Muscle of back (tissue), 11 donors: ENCODE measurements around the gene CACNA1C. TPM values are rescaled to one million over a fixed set of nuclear protein-coding genes. Genes with fewer than 3 reads are reported as not detected.

ENCODE experiments used
- DNase-seq, 3 donors: peaks; one replicate each; pipeline versions ENCODE4 v3.0.0 to v3.0.0-alpha.2; 2013
- polyA plus RNA-seq, 10 donors: library from polyadenylated mRNA; unstranded; fragments of 120-200 nt; gene quantifications; one replicate each; pipeline ENCODE4 v1.2.1, GENCODE V29; 2013; ENCODE audit not compliant: insufficient read length in 10 of 10

CACNA1C gene
- polyA plus RNA-seq, 10 donors: 2.2 to 5.8 (median 3.5) TPM

DNA sequence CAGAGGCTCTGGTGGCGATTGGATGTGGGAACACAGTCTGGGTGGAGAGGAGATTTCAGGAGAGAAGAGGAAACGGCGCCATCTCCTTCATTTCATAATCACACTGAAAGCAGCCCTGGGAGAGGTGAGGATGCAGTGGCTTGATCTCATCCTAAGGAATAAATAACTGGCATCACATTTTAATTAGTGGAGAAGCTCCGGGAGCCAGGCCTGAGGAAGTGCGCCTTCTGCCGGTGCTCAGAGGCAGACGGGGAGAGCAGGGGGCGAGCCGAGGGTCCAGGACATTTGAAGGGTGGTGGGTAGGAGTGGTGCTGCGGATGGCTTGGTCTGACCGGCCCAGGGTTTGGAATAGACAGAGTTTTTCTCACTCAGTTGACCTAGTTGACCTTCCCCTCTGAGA, 265.0 kb downstream of the CACNA1C start:
- DNase-seq: no peak

DNA sequence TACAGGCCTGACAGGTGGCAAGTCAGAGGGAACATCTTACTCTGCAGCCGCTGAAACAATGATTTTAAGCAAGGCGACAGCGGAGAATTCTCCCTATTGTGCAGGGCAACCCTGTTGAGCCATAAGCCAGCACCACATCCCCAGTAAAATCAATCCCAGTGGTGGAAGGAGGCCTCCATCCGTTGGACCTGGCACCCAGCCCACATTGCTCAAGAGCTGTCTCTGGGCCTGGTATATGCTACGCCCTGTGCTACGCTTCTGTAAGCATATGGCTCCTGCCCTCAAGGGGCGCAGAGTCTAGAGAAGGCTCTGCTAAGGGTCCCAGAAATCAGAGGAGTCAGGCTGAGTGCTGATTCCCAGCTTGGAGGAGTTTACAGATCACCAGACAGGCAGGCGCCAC, 265.5 kb downstream of the CACNA1C start:
- DNase-seq: no peak

DNA sequence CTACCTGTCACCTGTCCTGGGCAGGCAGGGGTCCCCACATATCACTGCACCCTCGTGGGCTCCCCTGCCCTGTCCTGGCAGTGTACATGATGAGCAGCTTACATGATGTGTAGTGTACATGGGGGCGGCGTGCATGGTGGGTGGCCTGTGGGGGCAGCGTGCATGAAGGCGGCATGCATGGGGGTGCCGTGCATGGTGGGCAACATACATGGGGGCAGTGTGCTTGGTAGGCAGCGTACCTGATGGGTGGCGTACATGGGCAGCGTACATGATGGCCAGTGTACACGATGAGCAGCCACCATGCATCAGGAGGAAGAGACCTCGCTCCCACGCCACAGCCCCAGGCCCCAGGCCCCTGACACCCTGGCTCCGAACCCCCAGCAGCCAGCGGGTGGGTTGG, 266.3 kb downstream of the CACNA1C start:
- no peak for DNase-seq

DNA sequence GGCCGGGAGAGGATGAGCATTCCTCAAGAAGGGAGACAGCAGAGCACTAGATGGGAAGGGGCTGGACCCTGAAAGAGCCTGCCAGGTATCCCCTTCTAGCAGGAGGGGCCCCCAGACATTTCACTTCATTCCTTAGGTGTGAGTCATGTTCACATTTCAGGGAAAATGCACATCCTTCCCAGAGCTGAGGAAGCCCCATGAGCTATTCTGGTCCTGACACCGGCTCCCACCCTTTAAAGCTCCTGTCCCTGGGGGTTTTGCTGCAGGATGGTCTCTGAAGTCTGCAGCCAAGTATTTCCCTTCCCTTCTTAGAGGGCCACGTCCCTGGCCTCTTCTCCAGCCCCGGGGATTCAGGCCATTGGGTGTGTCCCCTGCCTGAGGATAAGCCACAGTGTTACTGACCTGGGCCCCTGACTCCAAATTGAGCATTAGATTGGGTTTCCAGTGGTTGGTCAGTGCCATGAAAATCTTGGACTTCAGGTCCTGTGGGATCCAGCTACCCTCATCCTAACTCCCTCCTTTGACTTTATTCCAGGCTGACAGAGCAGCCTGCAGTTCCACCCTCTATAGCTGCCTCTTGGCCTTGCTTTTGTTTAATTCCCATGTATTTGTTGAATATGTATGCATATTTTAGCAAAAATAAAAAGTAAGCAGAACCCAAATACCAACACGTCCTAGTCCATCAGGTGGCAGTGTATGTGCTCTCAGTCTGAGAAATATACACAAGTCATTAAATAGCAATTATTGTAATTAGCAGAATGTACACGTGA, 267.1 kb downstream of the CACNA1C start:
- peak in 2 of 3 donors; percentile 65 to 73 for DNase-seq

DNA sequence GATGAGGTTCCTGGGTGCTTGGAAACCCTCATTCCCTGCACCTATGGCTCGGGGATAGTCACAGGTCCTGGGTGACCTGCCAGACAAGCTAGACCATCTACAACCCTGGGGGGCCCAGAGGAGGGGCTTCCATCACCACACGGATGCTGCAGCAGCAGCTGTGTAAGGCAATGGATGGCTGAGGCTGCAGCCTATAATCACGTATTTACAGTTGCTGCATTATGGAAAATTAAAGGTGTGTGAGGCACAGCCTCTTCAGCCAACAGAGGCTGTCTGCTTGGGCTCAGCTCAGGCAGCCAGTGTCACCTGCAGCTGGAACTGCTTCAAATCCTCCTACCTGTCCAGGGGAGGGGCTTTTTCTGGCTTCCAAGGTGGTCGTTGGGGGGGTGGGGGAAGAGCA, 268.1 kb downstream of the CACNA1C start:
- DNase-seq: no peak

DNA sequence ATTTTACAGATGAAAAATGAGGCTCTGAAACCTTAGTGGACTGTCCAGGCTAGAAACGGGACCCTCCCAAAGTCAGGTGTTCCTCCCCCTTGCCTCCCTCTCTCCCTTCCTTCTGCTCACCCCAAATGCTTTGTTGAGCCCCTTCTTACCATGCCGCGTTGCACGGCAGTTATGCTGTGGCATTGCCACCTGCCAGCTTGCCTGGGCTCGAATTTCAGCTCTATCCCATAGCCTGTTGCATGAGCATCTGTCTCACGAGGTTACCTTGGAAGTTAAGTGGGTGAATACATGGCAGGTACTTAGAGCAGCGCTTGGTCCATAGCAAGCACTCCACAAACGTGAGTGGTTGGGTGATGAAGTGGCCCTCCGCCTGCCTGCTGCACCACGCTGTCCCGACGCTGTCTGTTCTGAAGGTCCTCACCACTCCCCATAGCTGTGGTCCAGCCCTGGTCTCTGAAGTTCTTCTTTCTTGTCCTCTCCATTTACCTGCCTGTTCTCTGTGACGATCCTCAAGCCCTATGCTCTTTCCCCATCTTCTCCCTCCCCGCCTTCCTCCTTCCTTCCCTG, 269.9 kb downstream of the CACNA1C start:
- no peak for DNase-seq

DNA sequence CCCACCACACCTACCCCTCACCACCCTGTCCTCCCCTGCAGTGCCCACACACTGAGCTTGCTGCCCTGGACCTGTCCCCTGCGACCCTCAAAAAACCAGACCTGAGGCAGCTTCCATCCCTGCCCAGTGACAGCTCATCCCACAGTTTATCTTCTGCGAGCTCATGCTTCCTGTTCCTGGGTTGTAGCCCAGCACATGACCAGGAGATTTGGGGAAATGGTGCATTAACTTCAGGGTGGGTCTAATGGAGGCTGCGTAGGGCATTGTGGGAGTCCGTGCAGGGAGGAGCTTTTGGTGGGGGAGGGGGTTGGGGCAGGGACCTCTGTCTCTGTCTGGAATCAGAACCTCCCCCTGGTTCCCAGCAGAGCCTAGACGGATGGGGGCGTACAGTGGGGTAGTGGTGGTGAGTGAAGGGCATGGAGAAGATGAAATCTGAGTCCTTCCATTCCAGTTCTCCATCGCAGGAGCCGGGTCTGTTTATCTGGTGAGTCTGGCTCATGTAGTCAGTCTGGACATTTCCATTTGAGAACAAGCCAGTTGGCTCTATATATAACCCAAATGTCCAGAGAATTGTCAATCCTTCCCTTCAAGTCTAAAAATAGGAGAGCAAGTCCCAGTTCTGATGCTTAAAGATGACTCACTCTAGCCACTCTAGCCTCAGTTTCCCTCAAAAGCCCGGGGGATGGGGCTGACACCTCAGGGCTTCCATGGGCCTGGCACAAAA, 270.9 kb downstream of the CACNA1C start:
- peak in 1 of 3 donors; percentile 57 for DNase-seq

DNA sequence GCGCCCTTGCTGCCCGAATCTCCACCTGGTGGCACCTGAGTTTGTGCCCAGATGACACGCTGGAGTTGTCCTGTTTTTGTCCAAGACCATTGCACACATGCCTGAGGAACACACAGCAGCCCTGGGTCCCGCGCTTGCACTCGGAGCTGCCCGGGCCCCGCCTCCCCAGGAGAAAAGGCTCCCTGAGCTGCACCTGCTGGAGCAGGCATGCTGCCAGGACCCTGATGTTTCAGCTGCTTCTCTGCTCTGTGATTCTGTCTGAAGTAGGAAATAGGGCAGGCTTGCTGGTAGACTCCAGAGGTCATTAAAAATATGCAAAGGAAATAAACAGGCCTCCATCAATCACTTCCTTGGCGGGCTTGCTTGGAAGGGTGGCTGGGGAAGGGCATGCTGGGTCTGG, 271.6 kb downstream of the CACNA1C start:
- DNase-seq: peak; percentile 56 to 59 (median 58)

DNA sequence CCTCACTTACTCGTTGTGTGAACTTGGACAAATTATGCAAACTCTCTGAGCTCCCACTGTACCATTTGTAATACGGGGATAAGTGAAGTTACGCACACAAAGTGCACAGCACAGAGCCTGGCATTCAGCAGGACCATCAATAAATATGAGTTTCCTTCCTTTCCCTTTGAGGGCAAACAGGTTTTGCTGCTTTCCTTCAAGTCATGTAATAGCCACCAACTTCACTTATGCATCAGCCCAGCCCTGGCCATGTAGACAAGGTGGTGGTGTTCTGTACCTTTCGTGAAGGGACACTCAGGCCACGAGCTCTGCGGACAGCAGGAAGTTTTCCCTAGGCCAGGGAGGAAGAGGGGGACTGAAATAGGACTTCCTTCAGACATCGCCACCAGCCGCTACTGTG, 272.7 kb downstream of the CACNA1C start:
- no peak for DNase-seq

DNA sequence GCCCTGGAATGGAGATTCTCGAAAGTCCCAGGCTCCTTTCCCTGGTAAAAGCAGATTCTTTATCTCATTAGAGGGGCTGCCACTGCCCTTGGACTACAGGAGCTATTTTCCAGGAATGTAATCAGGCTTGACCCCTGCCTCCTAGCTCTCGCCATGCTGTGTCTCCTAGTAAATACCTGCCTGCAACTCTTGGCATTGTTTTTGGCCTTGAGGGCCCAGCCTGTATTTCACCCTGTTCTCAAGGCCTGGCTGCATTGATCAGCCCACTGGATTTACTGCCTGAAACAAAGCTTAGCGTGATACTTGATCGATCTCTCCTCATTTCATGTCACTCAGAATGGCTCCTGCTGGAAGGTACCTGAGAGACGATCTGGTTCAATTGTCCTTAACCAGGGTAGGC, 273.7 kb downstream of the CACNA1C start:
- DNase-seq: no peak

DNA sequence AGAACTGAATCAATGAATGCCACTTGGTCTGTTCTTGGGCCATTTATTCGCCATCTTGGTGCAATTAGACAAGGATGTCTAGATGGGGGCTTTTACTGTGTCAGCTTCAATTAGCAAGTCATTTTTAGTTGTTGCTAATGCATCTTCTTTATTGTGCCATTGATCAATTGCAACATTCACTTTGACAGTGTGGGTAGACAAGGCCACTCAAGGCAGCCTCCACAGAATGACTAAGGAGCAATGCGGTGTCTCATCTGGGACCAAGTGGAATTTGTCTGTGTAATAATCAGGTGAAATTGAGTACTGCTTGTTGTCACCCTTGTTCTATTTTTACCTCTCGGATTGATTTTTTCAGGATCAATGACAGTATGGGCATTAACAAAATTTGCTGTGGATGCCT, 275.9 kb downstream of the CACNA1C start:
- no peak for DNase-seq

DNA sequence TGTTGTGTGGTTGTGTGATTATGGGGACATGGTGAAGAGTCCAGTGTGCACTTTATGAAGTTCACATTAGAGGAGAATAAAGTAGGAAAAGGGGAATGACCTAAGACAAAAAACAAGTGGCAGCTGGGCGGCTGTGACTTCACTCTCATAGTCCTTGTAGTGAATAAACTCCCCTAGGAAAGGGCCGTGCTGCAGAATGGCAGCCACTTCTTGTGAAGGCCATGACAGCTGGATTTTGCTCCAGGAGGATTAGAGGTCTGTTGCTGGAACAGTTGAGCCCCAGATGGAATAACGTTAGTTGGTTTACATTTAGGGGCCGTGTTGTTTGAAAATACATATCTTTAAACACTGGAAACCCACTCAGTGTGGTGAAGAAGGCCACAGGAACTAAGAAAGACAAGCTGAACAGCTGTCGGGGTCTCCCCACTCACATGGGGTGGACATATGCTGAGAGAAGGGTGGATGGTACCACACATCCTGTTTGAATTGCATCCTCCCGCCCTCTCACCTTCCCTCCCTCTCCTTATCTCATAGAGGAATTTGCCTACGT, 276.9 kb downstream of the CACNA1C start:
- DNase-seq: no peak

DNA sequence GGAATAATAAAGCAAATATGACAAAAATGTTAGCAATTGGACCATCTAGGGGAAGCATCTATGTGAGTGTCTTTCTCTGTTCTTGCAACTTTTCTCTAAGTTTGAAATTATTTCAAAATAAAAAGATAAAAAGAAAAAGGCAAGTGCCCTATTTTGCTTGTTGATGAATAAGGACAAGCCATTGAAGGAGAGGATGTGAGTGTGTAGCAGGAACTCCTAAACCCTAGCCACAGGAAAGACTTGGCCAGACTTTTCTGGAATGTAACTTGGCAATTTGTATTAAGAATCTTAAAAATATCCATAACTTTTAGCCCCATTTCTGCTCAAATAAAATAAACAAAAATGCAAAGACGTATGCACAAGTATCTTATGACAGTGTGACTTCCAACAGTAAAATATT, 279.4 kb downstream of the CACNA1C start:
- peak in 2 of 3 donors; percentile 29 to 59 for DNase-seq

DNA sequence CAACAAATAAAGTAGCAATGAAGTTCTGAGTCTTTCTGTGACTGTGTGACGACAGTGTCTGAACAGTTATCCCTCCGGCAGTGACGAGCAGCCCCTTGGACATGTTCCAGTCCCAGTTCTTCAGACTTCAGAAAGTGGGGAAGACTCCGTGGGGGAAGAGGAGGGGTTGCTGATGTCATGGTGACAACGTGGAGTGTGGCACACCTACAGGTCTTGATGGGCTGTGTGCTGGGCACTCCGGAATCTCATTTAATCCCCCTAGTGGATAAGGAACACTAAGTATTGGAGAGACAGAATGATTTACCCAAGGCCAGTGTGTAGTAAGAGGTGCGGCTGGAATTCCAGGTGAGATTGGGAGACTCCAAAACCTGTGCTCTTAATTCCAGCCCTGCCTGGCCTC, 280.2 kb downstream of the CACNA1C start:
- DNase-seq: peak in 1 of 3 donors; percentile 19

DNA sequence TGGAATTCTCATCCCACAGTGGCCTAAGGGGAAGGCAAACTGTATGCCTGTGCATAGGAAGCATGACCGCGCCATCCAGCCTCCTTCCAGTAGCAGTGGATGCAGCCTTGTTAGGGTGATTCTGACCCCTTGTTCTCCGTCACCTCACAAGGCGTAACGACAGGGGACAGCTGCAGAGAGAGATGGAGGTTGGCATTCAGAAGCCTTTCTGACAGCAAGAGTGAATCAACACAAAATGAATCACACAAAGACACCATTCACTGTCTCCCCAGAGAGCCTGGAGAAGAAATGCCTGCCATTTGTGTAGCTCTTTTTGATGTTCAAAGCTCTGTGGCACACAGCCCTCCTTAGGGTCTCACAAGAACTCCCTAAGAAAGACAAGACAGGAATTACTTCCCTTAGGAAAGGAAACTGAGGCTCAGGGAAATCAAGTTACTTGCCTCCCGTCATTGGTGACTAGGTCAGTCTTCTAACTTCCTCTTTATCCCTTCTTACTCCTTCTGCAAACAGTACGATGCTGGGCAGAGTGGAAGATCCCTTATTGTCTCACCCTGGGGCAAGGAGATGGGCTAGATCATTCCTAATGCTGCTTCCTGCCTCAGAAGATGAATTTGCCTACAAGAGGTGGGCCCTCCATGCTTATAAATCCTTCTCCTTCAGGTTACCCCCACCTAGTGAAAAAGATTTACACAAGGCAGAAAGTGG, 280.9 kb downstream of the CACNA1C start:
- no peak for DNase-seq

DNA sequence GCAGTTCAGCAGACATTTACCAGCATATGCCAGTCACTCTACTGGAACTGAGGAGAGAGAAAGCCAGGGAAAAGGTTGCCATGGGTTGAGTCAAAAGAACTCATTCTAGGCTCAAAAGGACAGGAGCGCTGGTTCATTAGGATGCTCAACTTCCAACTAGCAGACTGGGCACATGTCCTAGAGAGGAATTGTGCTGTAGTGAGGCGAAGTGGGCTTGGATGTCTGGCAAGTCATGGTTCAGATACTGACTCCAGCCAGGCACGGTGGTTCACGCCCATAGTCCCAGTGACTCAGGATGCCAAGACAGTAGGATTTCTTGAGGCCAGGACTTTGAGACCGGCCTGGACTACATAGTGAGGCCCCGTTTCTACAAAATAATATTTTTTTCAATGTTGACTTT, 281.5 kb downstream of the CACNA1C start:
- DNase-seq: no peak

DNA sequence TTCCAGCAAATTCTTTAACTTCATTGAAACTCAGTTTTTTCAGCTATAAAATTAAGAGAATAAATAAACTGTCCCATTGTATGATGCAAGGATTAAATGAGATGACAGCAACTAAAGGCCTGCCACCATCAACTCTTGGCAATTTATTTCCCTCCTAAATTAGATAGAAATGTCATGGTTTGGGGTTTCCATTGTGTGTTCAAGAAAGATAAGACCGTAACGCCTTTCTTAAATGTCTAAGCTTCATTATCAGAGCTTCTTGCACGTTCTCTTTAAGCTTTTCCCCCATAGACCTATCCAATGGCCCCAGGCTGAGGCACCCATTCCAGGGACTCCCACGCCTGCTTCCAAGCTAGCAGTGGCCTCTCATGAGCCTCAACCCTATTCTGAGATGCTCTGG, 281.9 kb downstream of the CACNA1C start:
- no peak for DNase-seq

DNA sequence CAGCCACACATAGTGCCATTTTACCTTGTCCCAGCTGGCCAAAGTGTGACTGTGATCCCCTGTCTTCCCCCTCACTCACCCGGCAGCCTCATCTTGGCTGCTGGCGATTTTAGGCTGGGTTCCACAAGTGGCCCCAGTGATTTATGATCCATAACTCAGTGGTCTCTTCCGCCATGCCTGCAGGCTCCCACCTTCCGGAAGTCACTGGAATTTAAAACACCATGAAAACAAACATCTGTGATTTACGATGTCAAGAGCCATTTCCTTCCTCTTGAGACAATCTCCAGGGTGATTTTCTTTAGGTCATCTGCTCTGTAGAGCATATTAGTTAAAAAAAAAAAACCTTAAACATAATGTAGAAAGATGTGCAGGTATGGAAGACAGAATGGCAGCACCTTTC, 282.3 kb downstream of the CACNA1C start:
- no peak for DNase-seq

DNA sequence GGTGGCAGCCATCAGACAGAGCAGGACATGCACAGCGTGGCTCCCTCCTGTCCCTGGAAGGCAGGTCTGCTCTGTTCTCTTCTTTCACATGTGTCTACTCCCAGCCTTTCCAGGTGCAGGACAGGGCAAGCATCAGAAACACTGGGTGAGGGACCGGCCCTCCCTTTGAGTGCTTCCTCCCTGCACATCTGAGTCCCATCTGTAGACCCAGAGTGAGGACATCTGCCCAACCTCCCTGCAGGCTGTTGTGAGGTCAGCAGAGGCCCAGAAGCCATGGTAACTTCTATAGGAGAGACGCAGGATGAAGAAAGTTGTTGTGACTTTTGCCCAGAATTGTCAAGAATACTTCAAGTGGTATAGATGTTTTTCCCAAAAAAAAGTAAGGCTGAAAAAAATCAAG, 282.7 kb downstream of the CACNA1C start:
- DNase-seq: peak in 1 of 3 donors; percentile 37

DNA sequence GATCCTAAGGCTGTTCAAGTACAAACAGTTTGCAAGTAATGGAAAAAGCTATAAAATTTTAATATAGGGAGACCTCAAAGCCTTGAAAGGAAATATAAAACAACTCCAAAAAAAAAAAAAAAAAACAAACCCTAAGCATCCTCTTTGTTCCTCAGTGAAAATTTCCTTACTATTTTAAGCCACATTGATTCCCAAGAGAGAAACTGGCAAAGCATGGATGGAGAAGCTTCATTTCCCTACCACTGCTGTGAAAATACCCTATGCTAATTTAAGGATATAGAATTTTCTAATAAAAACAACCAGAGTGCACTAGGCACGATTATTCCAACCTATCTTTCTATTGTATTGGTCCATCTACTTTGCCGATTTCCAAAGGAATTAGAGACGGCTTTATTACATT, 283.1 kb downstream of the CACNA1C start:
- no peak for DNase-seq

DNA sequence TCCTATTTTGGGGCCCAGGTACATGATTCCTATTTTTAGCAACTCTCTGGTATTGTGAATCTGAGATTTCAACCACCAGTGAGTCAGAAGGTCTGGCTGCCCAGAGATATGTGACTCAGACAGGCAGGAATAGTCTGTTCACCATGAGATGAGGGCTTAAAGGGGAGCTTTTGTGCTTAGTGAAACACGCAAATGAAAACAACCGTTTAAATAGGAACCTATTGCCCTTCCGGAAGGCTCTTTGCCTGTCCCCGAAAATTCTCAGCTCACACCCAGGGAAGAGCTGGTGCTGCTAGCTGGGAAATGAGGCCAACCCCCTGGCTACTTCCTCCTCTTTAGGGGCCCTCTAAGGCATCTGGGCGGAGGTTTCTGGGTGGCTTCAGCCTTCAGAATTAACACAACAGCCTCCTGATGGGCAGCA, 283.6 kb downstream of the CACNA1C start:
- DNase-seq: peak; percentile 36 to 91 (median 48)
